ENCODE data around the gene CRAMP1.

Gene CRAMP1

GRCh38 chr16:1705688-1706385 lies 93.7 kb downstream of the CRAMP1 start, which contains the start of gene MAPK8IP3 (continued):
- peak; percentile 91 for TF ChIP-seq ZNF561 (tag by site-specific recombination; IDR thresholded peaks at IDR 0.05; ENCODE audit: borderline replicate concordance)
- TF ChIP-seq KLF7 (tag by site-specific recombination; IDR thresholded peaks at IDR 0.05; ENCODE audit: borderline replicate concordance), result peak; percentile 46; the same call in 1 of the 2 replicates
- peak; percentile 89 for TF ChIP-seq ZNF184 (tag by site-specific recombination; IDR thresholded peaks at IDR 0.05)
- TF ChIP-seq ZNF521 (tag by site-specific recombination; IDR thresholded peaks at IDR 0.05), result no peak
- peak; percentile 49; the same call in 1 of the 2 replicates for TF ChIP-seq ZSCAN5A (tag by site-specific recombination; IDR thresholded peaks at IDR 0.05)
- TF ChIP-seq ZNF16 (tag by site-specific recombination; IDR thresholded peaks at IDR 0.05; ENCODE audit: low read depth), result 0 out of 2 replicates have a peak, but pooled peaks have one; percentile 19
- TF ChIP-seq ZNF518A (tag by site-specific recombination; conservative IDR thresholded peaks at IDR 0.05; ENCODE audit: low read depth), result 0 out of 2 replicates have a peak, but pooled peaks have one; percentile 30
- no peak for TF ChIP-seq TRIM28 (IDR thresholded peaks at IDR 0.05; ENCODE audit: borderline replicate concordance, low read length)
- peak; percentile 46; the same call in 1 of the 2 replicates for TF ChIP-seq ZSCAN23 (tag by site-specific recombination; IDR thresholded peaks at IDR 0.05)
- peak; percentile 98 for TF ChIP-seq PBX3 (CRISPR knock-in tag; IDR thresholded peaks at IDR 0.05)
- no peak for TF ChIP-seq SCRT2 (tag by site-specific recombination; IDR thresholded peaks at IDR 0.05)
- TF ChIP-seq ZNF791 (tag by site-specific recombination; IDR thresholded peaks at IDR 0.05), result no peak
- TF ChIP-seq ZNF394 (tag by site-specific recombination; IDR thresholded peaks at IDR 0.05; ENCODE audit: borderline replicate concordance), result peak; percentile 94; the same call in 1 of the 2 replicates
- TF ChIP-seq HOXA7 (CRISPR knock-in tag; IDR thresholded peaks at IDR 0.05; ENCODE audit: borderline replicate concordance), result no peak

DNA sequence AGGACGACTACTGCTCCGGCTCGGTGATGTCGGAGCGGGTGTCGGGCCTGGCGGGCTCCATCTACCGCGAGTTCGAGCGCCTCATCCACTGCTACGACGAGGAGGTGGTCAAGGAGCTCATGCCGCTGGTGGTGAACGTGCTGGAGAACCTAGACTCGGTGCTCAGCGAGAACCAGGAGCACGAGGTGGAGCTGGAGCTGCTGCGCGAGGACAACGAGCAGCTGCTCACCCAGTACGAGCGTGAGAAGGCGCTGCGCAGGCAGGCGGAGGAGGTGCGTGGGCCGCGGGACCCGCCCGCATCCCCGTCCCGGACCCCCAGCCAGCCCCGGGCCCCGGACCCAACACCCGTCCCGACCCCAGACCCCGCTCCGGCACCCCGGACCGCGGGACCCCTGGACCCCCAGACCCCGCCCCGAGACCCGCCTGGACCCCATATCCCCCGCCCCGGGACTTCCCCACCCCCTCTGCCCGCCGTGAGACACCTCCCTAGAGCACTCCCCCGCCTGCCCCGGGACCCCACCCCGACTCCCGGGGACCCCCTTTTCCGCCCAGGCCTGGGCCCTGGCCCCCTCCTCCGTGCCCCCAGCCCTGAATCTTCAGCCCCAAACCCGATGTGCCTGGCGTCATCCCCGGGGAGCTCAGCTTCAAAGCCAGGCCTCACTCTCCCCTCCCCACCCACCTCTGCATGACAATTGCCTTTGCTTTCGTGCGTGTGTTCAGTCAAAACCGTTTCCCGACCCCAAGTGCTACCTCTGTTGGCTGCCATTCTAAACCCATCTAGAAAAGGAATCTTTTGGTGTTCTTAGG lies 94.4 kb downstream of the CRAMP1 start:
- peaks cover 11% of the 10 kb centered on the region; the same call in 1 of the 2 replicates for H3K4me1 ChIP-seq (ENCODE audit: control insufficient read depth, insufficient read depth, low read length)
- POLR2A ChIA-PET, result interaction anchor here (0.6 to 3.1 kb wide), 20 partner anchors 9 to 1027 kb away, joined by 3 to 44 read pairs (median 4); partner anchors contain the start of genes EME2, JPT2, MRPS34 and NUBP2
- TF ChIP-seq ZNF664 (tag by site-specific recombination; IDR thresholded peaks at IDR 0.05) (no peak), ZFP37 (tag by site-specific recombination; IDR thresholded peaks at IDR 0.05) (0 out of 2 replicates have a peak, but pooled peaks have one; percentile 15), ZBTB10 (tag by site-specific recombination; IDR thresholded peaks at IDR 0.05) (no peak), ZIC2 (tag by site-specific recombination; IDR thresholded peaks at IDR 0.05) (no peak), ZNF792 (tag by site-specific recombination; IDR thresholded peaks at IDR 0.05) (0 out of 2 replicates have a peak, but pooled peaks have one; percentile 56), ZNF658 (tag by site-specific recombination; IDR thresholded peaks at IDR 0.05) (no peak)
- TF ChIP-seq, protein P1, sequence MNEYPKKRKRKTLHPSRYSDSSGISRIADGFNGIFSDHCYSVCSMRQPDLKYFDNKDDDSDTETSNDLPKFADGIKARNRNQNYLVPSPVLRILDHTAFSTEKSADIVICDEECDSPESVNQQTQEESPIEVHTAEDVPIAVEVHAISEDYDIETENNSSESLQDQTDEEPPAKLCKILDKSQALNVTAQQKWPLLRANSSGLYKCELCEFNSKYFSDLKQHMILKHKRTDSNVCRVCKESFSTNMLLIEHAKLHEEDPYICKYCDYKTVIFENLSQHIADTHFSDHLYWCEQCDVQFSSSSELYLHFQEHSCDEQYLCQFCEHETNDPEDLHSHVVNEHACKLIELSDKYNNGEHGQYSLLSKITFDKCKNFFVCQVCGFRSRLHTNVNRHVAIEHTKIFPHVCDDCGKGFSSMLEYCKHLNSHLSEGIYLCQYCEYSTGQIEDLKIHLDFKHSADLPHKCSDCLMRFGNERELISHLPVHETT (tag by site-specific recombination; IDR thresholded peaks at IDR 0.05), result 0 out of 2 replicates have a peak, but pooled peaks have one; percentile 39

More for the DNA sequence above, 94.4 kb downstream of the CRAMP1 start:
- no peaks in the 10 kb centered on the region for H3K9me3 ChIP-seq (ENCODE audit: control insufficient read depth, insufficient read depth, low read depth, low read length)
- peaks cover 3 to 28% of the 10 kb centered on the region in 2 experiments; a peak in 2 of 3 replicates for H3K36me3 ChIP-seq (ENCODE audit: control insufficient read depth in 2 of 2, insufficient read depth in 1 of 2, low read length in 2 of 2)
- H3K4me3 ChIP-seq (ENCODE audit: low read depth, low read length), result peak overlapping the region; percentile 94
- CTCF ChIA-PET, result interaction anchor here (0.6 to 1.4 kb wide), 14 partner anchors 9 to 354 kb away, joined by 3 to 9 read pairs (median 4); partner anchors contain the start of genes JPT2, NUBP2 and SPSB3
- peak overlapping the region; percentile 83; the same call in 1 of the 2 replicates for H3K27ac ChIP-seq (ENCODE audit: extremely low read depth, low read depth, low read length)
